ENCODE measurements around the gene HCK. TPM values are rescaled to one million over a fixed set of nuclear protein-coding genes. Genes with fewer than 3 reads are reported as not detected.

The HCK gene
- total RNA-seq, 4 donors from 2014 or later: 7.0 to 10.2 (median 8.7) TPM

- intact Hi-C loops (cut with DNase I; ENCODE audit: low total_unique reads): no loop called here
- no peak overlapping the region for H3K4me3 ChIP-seq (ENCODE audit: low read depth, poor library complexity, severe bottlenecking)
- DNase-seq (ENCODE audit: low spot score in 2 of 2): peak in 1 of 2 donors; percentile 23
- 95 to 96% methylated on average over 4 of the region's 4 CpGs for WGBS, 2 donors
- TF ChIP-seq CTCF (IDR thresholded peaks at IDR 0.05) (no peak), POLR2A (IDR thresholded peaks at IDR 0.05) (no peak)
Observed at GRCh38 chr20:32050324-32050841, 1.7 kb upstream of the HCK start.

GRCh38 chr20:32050851-32051556 lies 1.0 kb upstream of the HCK start:
- no peak for TF ChIP-seq CTCF (IDR thresholded peaks at IDR 0.05)
- TF ChIP-seq POLR2A (IDR thresholded peaks at IDR 0.05): no peak
- H3K4me3 ChIP-seq (ENCODE audit: low read depth, poor library complexity, severe bottlenecking): no peak overlapping the region
- 20 to 21% methylated on average over 16 to 17 of the region's 17 CpGs for WGBS, 2 donors
- intact Hi-C loops (cut with DNase I; ENCODE audit: low total_unique reads): no loop called here
- peak; percentile 29 to 87 for DNase-seq (ENCODE audit: low spot score in 2 of 2)

- WGBS, 2 donors: 15 to 17% methylated on average over 14 of the region's 14 CpGs
- intact Hi-C loops (cut with DNase I; ENCODE audit: low total_unique reads): no loop called here
- H3K4me3 ChIP-seq (ENCODE audit: low read depth, poor library complexity, severe bottlenecking): no peak overlapping the region
- TF ChIP-seq CTCF (IDR thresholded peaks at IDR 0.05) (no peak), POLR2A (IDR thresholded peaks at IDR 0.05) (no peak)
- no peak for DNase-seq (ENCODE audit: low spot score in 2 of 2)
Observed at GRCh38 chr20:32051720-32052089, 337 bp upstream of the HCK start.

GRCh38 chr20:32052778-32053362 lies 828 bp downstream of the HCK start:
- H3K4me3 ChIP-seq (ENCODE audit: low read depth, poor library complexity, severe bottlenecking): no peak overlapping the region
- no peak for TF ChIP-seq POLR2A (IDR thresholded peaks at IDR 0.05)
- no peak for TF ChIP-seq CTCF (IDR thresholded peaks at IDR 0.05)
- peak; percentile 30 to 87 for DNase-seq (ENCODE audit: low spot score in 2 of 2)
- intact Hi-C loops (cut with DNase I; ENCODE audit: low total_unique reads): no loop called here
- WGBS, 2 donors: 16 to 17% methylated on average over 22 of the region's 22 CpGs

GRCh38 chr20:32053648-32054047 lies 1.6 kb downstream of the HCK start:
- no peak for TF ChIP-seq CTCF (IDR thresholded peaks at IDR 0.05)
- TF ChIP-seq POLR2A (IDR thresholded peaks at IDR 0.05): no peak
- no peak overlapping the region for H3K4me3 ChIP-seq (ENCODE audit: low read depth, poor library complexity, severe bottlenecking)
- 78 to 80% methylated on average over 3 of the region's 3 CpGs for WGBS, 2 donors
- peak in 1 of 2 donors; percentile 50 for DNase-seq (ENCODE audit: low spot score in 2 of 2)
- intact Hi-C loops (cut with DNase I; ENCODE audit: low total_unique reads): no loop called here

Measured in lower leg skin (tissue), 4 donors.